H1 (cell line): ENCODE measurements around the gene PPP1R12C. TPM values are rescaled to one million over a fixed set of nuclear protein-coding genes. Genes with fewer than 3 reads are reported as not detected.

Source experiments
- CTCF ChIA-PET: fragments of 300-600 bp; sonication (Branson Sonifier 250); formaldehyde crosslinking; loops from one replicate; lab custom pipeline; 2021; ENCODE audit not compliant: partially characterized antibody; lab: Charles Lee
- POLR2A ChIA-PET: fragments of 300-600 bp; sonication (Branson Sonifier 250); formaldehyde crosslinking; loops from one replicate; lab custom pipeline; 2021; ENCODE audit warnings: inconsistent platforms; ENCODE audit not compliant: partially characterized antibody; lab: Charles Lee
- DNase-seq, 2 experiments: peaks; one replicate each; pipeline versions ENCODE4 v3.0.0 to v3.0.0-alpha.2; 2010 to 2022; ENCODE audit warnings: low spot score in 2 of 2, low read depth in 1 of 2, mixed read lengths in 1 of 2
- FAIRE-seq: peaks from 2 replicates; lab custom pipeline; 2011; peaks lifted over from hg19 to GRCh38; lab: Jason Lieb, UNC
- H2AFZ ChIP-seq: 2 replicates; pipeline ENCODE4 v1.8.1; 2012; ENCODE audit warnings: low read length, inconsistent platforms
- H2AK5ac ChIP-seq: 2 replicates; pipeline ENCODE4 v1.6.1; 2013; ENCODE audit warnings: low read depth, low read length
- H2BK120ac ChIP-seq: replicated peaks from 2 replicates; pipeline ENCODE3; 2013; ENCODE audit warnings: low read depth, low read length, inconsistent platforms
- H2BK12ac ChIP-seq: 2 replicates; pipeline ENCODE4 v1.6.1; 2013; ENCODE audit warnings: low read depth, low read length
- H2BK15ac ChIP-seq: 2 replicates; pipeline ENCODE4 v1.6.1; 2013; ENCODE audit warnings: low read length
- H2BK20ac ChIP-seq: 2 replicates; pipeline ENCODE4 v1.6.1; 2013; ENCODE audit warnings: low read length
- H2BK5ac ChIP-seq: 2 replicates; pipeline ENCODE4 v1.6.1; 2013; ENCODE audit warnings: low read depth, low read length
- H3K14ac ChIP-seq: 2 replicates; pipeline ENCODE4 v1.6.1; 2013; ENCODE audit warnings: inconsistent platforms; ENCODE audit not compliant: insufficient read length
- H3K18ac ChIP-seq: 2 replicates; pipeline ENCODE4 v1.6.1; 2013; ENCODE audit warnings: low read length; ENCODE audit errors: extremely low read depth
- H3K23ac ChIP-seq: 2 replicates; pipeline ENCODE4 v1.6.1; 2013; ENCODE audit warnings: inconsistent platforms; ENCODE audit not compliant: insufficient read length
- H3K23me2 ChIP-seq: 2 replicates; pipeline ENCODE4 v1.6.1; 2013; ENCODE audit warnings: low read depth, low read length
- H3K27ac ChIP-seq: 2 replicates; pipeline ENCODE4 v1.6.1; 2011; ENCODE audit warnings: low read depth, low read length, inconsistent platforms
- H3K27me3 ChIP-seq, 4 experiments: replicated peaks in 1 of 4; 1 replicate in 1 of 4; 2 replicates in 3 of 4; pipeline versions ENCODE4 v1.6.1 to v1.8.1; 2011 to 2013; ENCODE audit warnings: low read length in 3 of 4, mild to moderate bottlenecking in 3 of 4, inconsistent platforms in 2 of 4, mixed read lengths in 2 of 4, moderate library complexity in 1 of 4; ENCODE audit not compliant: control insufficient read depth in 3 of 4, insufficient read depth in 3 of 4; ENCODE audit errors: extremely low read depth in 1 of 4
- H3K36me3 ChIP-seq, 4 experiments: 2 replicates each; pipeline versions ENCODE4 v1.6.1 to v1.8.1; 2011 to 2013; ENCODE audit warnings: mild to moderate bottlenecking in 4 of 4, low read length in 3 of 4, moderate library complexity in 2 of 4, control low read depth in 1 of 4, inconsistent platforms in 1 of 4; ENCODE audit not compliant: insufficient read depth in 4 of 4, control insufficient read depth in 2 of 4
- H3K4ac ChIP-seq: replicated peaks from 2 replicates; pipeline ENCODE3; 2013; ENCODE audit warnings: low read length, low read depth, mixed read lengths, inconsistent platforms; ENCODE audit not compliant: insufficient read length
- H3K4me1 ChIP-seq, 4 experiments: replicated peaks in 1 of 4; 1 replicate in 1 of 4; 2 replicates in 3 of 4; pipeline versions ENCODE4 v1.6.1 to v1.8.1; 2011 to 2013; ENCODE audit warnings: low read length in 3 of 4, inconsistent platforms in 2 of 4, mixed read lengths in 1 of 4; ENCODE audit not compliant: insufficient read depth in 4 of 4, control insufficient read depth in 3 of 4
- H3K4me2 ChIP-seq, 2 experiments: 2 replicates each; pipeline versions ENCODE4 v1.6.1 to v1.8.1; 2011 to 2013; ENCODE audit warnings: low read depth in 2 of 2, low read length in 2 of 2, control low read depth in 1 of 2, inconsistent platforms in 1 of 2, mild to moderate bottlenecking in 1 of 2; ENCODE audit not compliant: insufficient read depth in 1 of 2
- H3K4me3 ChIP-seq, 4 experiments: fragments of 200-600, 300-600 bp in 1 of 4; sonication (generic), shearing (Covaris generic), sonication (Bioruptor Twin) in 1 of 4; 2 replicates each; pipeline versions ENCODE4 v1.5.1 to v1.8.1; 2011 to 2016; ENCODE audit warnings: low read length in 4 of 4, low read depth in 3 of 4, control low read depth in 2 of 4, inconsistent platforms in 2 of 4, mild to moderate bottlenecking in 2 of 4, mixed read lengths in 1 of 4, moderate library complexity in 1 of 4; ENCODE audit not compliant: insufficient read depth in 2 of 4; ENCODE audit errors: extremely low read depth in 1 of 4
- H3K56ac ChIP-seq: replicated peaks from 2 replicates; pipeline ENCODE3; 2013; ENCODE audit warnings: low read depth, mild to moderate bottlenecking, mixed read lengths, low read length, inconsistent platforms; ENCODE audit not compliant: insufficient read length
- H3K79me1 ChIP-seq: 2 replicates; pipeline ENCODE4 v1.6.1; 2013; ENCODE audit warnings: low read depth, low read length, control low read depth
- H3K79me2 ChIP-seq, 2 experiments: 2 replicates each; pipeline versions ENCODE4 v1.6.1 to v1.8.1; 2012 to 2013; ENCODE audit warnings: low read length in 2 of 2, mild to moderate bottlenecking in 2 of 2, inconsistent platforms in 1 of 2; ENCODE audit not compliant: insufficient read depth in 2 of 2, control insufficient read depth in 1 of 2
- H3K9ac ChIP-seq, 4 experiments: replicated peaks in 1 of 4; 1 replicate in 1 of 4; 2 replicates in 3 of 4; pipeline versions ENCODE4 v1.6.1 to v1.8.1; 2011 to 2013; ENCODE audit warnings: low read depth in 3 of 4, low read length in 3 of 4, control low read depth in 2 of 4, mild to moderate bottlenecking in 2 of 4, moderate library complexity in 2 of 4, inconsistent platforms in 1 of 4; ENCODE audit errors: extremely low read depth in 1 of 4
- H3K9me3 ChIP-seq, 2 experiments: 2 replicates each; pipeline versions ENCODE4 v1.6.1 to v1.8.1; 2012 to 2013; ENCODE audit warnings: mild to moderate bottlenecking in 2 of 2, moderate library complexity in 2 of 2, control low read depth in 1 of 2, inconsistent platforms in 1 of 2, low read depth in 1 of 2, low read length in 1 of 2, mixed read lengths in 1 of 2; ENCODE audit not compliant: insufficient read depth in 2 of 2
- H4K20me1 ChIP-seq, 2 experiments: replicated peaks in 1 of 2; 2 replicates each; pipeline versions ENCODE3 to v1.8.1; 2011 to 2013; ENCODE audit warnings: inconsistent platforms in 2 of 2, low read length in 2 of 2, mild to moderate bottlenecking in 1 of 2; ENCODE audit not compliant: insufficient read depth in 2 of 2, control insufficient read depth in 1 of 2
- H4K5ac ChIP-seq: 2 replicates; pipeline ENCODE4 v1.6.1; 2013; ENCODE audit warnings: low read length, low read depth, mixed read lengths, inconsistent platforms; ENCODE audit not compliant: insufficient read length
- H4K8ac ChIP-seq: 2 replicates; pipeline ENCODE4 v1.8.0; 2013; ENCODE audit warnings: mild to moderate bottlenecking, moderate library complexity, low read length, inconsistent platforms; ENCODE audit not compliant: insufficient read depth; ENCODE audit errors: extremely low read depth
- H4K91ac ChIP-seq: replicated peaks from 2 replicates; pipeline ENCODE3; 2013; ENCODE audit warnings: low read length, mixed read lengths, inconsistent platforms; ENCODE audit not compliant: insufficient read length
- RFX5 ChIP-seq: IDR thresholded peaks from 2 replicates; pipeline ENCODE4 v1.6.1; 2011; ENCODE audit warnings: low read depth, low read length, improper control_type of control experiment, borderline replicate concordance
- SIX5 ChIP-seq: IDR thresholded peaks from 2 replicates; pipeline ENCODE4 v1.6.1; 2011; ENCODE audit warnings: mild to moderate bottlenecking, low read depth, low read length
- TAF7 ChIP-seq: optimal IDR thresholded peaks from 2 replicates; pipeline ENCODE3; 2011; ENCODE audit warnings: low read depth, mild to moderate bottlenecking, inconsistent platforms, low read length, moderate library complexity, borderline replicate concordance
- ZNF274 ChIP-seq: IDR thresholded peaks from 2 replicates; pipeline ENCODE4 v1.7.0; 2012; ENCODE audit warnings: low read length, borderline replicate concordance; ENCODE audit errors: extremely low read depth
- WGBS, 2 experiments: shearing (Covaris generic) in 1 of 2; methylation state at CpG; one replicate each; pipeline versions ENCODE4 v1.1.6 to v1.1.7; 2013 to 2015; ENCODE audit warnings: low lambda C conversion rate in 2 of 2, mixed read lengths in 2 of 2, inconsistent platforms in 1 of 2, low coverage in 1 of 2, missing lambda C conversion rate in 1 of 2; ENCODE audit not compliant: insufficient replicate concordance in 2 of 2, insufficient coverage in 1 of 2, insufficient read length in 1 of 2; ENCODE audit errors: extremely low coverage in 1 of 2, missing lambda C conversion rate in 1 of 2; 5-methylcytosine and 5-hydroxymethylcytosine counted together
- polyA plus RNA-seq, 7 experiments: library from polyadenylated mRNA; depleted of rRNA in 3 of 7; stranded (reverse) in 5 of 7; unstranded in 2 of 7; fragments of >200 nt in 5 of 7; fragments of 200-250 nt in 2 of 7; gene quantifications; 1 replicate in 5 of 7; 2 replicates in 1 of 7; 4 replicates in 1 of 7; pipeline versions ENCODE4 v1.2.1 to v1.2.3, GENCODE V29; 2011 to 2013; ENCODE audit warnings: missing spikeins in 2 of 7, mixed read lengths in 2 of 7
- total RNA-seq: library from RNA; stranded (reverse); fragmentation: NEBNext Ultra II Directional; extraction: Animal tissue kit (Norgen Biotek cat#: 25700); gene quantifications from 2 replicates; pipeline ENCODE4 v1.2.1, GENCODE V29; 2021

The PPP1R12C gene
- total and polyA plus RNA-seq, 2 of the 8 experiments (the other 6 are each of a cell fraction or from before 2014, with no cell fraction given): 31.7 to 71.5 TPM

GRCh38 chr19:55080968-55081769 is 36.3 kb downstream of the PPP1R12C start:
- H3K79me1 ChIP-seq: no peaks in the 10 kb centered on the region
- no peak overlapping the region for H3K27ac ChIP-seq
- peak; percentile 92 to 99 for DNase-seq
- H3K4me1 ChIP-seq: peaks cover 0 to 19% (median 13%) of the 10 kb centered on the region in 4 experiments; a peak in 6 of 7 replicates
- POLR2A ChIA-PET: interaction anchor here (0.6 to 5.1 kb wide), 17 partner anchors 9 to 880 kb away, joined by 3 to 33 read pairs (median 4); partner anchors contain the start of genes LENG9 and PPP1R12C
- H3K36me3 ChIP-seq: no peaks in the 10 kb centered on the region
- no peak overlapping the region for H2BK12ac ChIP-seq
- H3K9ac ChIP-seq: peak overlapping the region in 3 of 4 experiments; percentile 31 to 63 (median 58); a peak in 4 of 7 replicates
- H4K8ac ChIP-seq: no peak overlapping the region; the same call in 1 of the 2 replicates
- no peak overlapping the region for H2AFZ ChIP-seq
- H3K18ac ChIP-seq: peak overlapping the region; percentile 87; the same call in 1 of the 2 replicates
- H4K91ac ChIP-seq: no peak overlapping the region
- H2BK20ac ChIP-seq: no peak overlapping the region
- peaks cover 16% of the 10 kb centered on the region for H3K23me2 ChIP-seq
- no peaks in the 10 kb centered on the region for H3K9me3 ChIP-seq
- peak overlapping the region; percentile 97; the same call in 1 of the 2 replicates for H2BK5ac ChIP-seq
- no peak overlapping the region for H2BK120ac ChIP-seq
- FAIRE-seq: no peak
- CTCF ChIA-PET: interaction anchor here (0.8 to 1.3 kb wide), 4 partner anchors 13 to 61 kb away, joined by 3 to 5 read pairs (median 3); no protein-coding TSS in a partner anchor
- no peak overlapping the region for H3K23ac ChIP-seq
- WGBS, 2 experiments: 1% methylated on average over 53 of the region's 60 CpGs; no CpG with 5 or more reads in 1 of the 2 experiments
- no peak overlapping the region for H3K56ac ChIP-seq
- no peak overlapping the region for H2AK5ac ChIP-seq
- peak overlapping the region; percentile 3 for H3K4ac ChIP-seq
- peaks cover 0 to 13% (median 9%) of the 10 kb centered on the region in 4 experiments; a peak in 5 of 7 replicates for H3K27me3 ChIP-seq
- no peak overlapping the region for H4K5ac ChIP-seq
- H2BK15ac ChIP-seq: peak overlapping the region; percentile 97; the same call in 1 of the 2 replicates
- peak overlapping the region; percentile 93 to 96 for H3K4me2 ChIP-seq
- peaks cover 5 to 14% of the 10 kb centered on the region in 2 experiments for H4K20me1 ChIP-seq
- H3K14ac ChIP-seq: no peak overlapping the region
- H3K79me2 ChIP-seq: no peaks in the 10 kb centered on the region
- peak overlapping the region; percentile 52 to 77 (median 62) for H3K4me3 ChIP-seq
- TF ChIP-seq RFX5: no peak
- TF ChIP-seq ZNF274: no peak
- no peak for TF ChIP-seq TAF7
- TF ChIP-seq SIX5: no peak
